GM12891 (cell line): Measurements from ENCODE around the gene PPIP5K1.
"Not testable (repeated sequence)": the region's sequence is repeated elsewhere in the genome, so short reads cannot be mapped to it uniquely, and the experiment has no call there.

ENCODE experiments used
- DNase-seq: peaks from one replicate; pipeline ENCODE4 v3.0.0; 2011; ENCODE audit warnings: low spot score; ENCODE audit not compliant: insufficient read length
- FAIRE-seq: peaks from 2 replicates; lab custom pipeline; 2011; peaks lifted over from hg19 to GRCh38; lab: Jason Lieb, UNC
- PAX5 ChIP-seq: IDR thresholded peaks from 2 replicates; pipeline ENCODE4 v1.6.1; 2011; ENCODE audit warnings: low read length, moderate library complexity, mild to moderate bottlenecking; ENCODE audit not compliant: insufficient read depth, severe bottlenecking
- POLR2A ChIP-seq: IDR thresholded peaks from 2 replicates; pipeline ENCODE4 v1.6.1; 2011; ENCODE audit warnings: low read depth, low read length, control low read depth
- POLR2AphosphoS5 ChIP-seq: IDR thresholded peaks from 2 replicates; pipeline ENCODE4 v1.6.1; 2011; ENCODE audit warnings: low read depth, low read length, control low read depth
- POU2F2 ChIP-seq: IDR thresholded peaks from 2 replicates; pipeline ENCODE4 v1.6.1; 2011; ENCODE audit warnings: low read depth, mild to moderate bottlenecking, control low read depth, low read length, moderate library complexity
- SPI1 ChIP-seq: IDR thresholded peaks from 2 replicates; pipeline ENCODE4 v1.6.1; 2011; ENCODE audit warnings: low read depth, low read length, control low read depth
- TAF1 ChIP-seq: IDR thresholded peaks from 2 replicates; pipeline ENCODE4 v1.6.1; 2011; ENCODE audit warnings: low read depth, low read length, control low read depth

The PPIP5K1 gene

GRCh38 chr15:43552986-43553385 lies 37.0 kb downstream of the PPIP5K1 start:
- FAIRE-seq = no peak
- TF ChIP-seq TAF1 (no peak), SPI1 (no peak), POLR2AphosphoS5 (no peak), POLR2A (no peak), POU2F2 (no peak), PAX5 (no peak)
- DNase-seq = no peak

- FAIRE-seq (no peak), DNase-seq (no peak)
- no peak for TF ChIP-seq POLR2AphosphoS5
- TF ChIP-seq TAF1 = no peak
- no peak for TF ChIP-seq SPI1
- no peak for TF ChIP-seq PAX5
- TF ChIP-seq POU2F2 = no peak
- no peak for TF ChIP-seq POLR2A
These were observed 37.8 kb downstream of the PPIP5K1 start for GRCh38 chr15:43552256-43552655.

DNA sequence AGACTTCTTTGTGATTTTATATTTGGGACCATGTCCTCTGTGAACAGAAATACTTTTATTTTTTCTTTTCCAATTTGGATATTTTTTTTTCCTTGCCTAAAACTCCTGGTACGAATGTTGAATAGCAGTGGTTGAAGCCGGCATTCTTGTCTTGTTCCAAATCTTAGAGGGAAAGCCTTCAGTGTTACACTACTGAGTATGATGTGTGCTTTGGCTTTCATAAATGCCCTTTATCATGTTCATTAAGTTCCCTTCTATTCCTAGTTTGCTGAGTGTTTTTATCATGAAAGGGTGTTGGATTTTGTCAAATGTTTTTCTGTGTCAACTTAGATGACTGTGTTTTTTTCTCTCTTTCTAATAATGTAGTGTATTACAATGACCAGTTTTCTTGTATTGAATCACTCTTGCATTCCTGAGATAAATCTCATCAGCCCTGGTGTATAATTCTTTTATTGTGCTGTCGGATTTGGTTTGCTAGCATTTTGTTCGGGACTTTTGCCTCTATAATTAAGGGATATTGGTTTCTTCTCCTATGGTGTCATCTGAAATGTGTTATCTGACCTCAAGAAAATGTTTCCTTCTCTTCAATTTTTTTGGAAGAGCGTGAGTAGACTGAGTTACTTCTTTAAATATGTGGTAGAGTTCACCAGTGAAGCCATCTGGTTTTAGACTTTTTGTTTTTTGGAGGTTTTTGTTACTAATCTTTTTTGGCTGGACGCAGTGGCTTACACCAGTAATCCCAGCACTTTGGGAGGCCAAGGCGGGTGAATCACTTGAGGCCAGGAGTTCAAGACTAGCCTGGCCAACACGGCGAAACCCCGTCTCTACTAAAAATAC lies 39.3 kb downstream of the PPIP5K1 start:
- no peak for FAIRE-seq
- no peak for TF ChIP-seq TAF1

DNA sequence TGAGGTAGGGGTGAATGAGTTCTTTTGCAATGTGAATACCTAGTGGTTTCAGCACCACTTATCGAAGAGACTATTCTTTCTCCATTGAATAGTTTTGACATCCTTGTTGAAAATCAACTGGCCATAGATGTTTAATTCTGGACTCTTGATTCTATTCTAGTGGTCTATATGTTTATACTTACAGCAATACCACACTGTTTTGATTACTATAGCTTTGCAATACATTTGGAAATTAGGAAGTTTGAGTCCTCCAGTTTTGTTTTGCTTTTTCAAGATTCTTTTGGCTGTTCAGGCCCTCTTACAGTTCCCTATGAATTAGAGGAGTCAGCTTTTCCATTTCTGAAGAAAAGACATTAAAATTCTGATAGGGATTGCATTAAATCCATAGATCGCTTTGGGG lies 42.5 kb downstream of the PPIP5K1 start:
- no peak for TF ChIP-seq POU2F2
- TF ChIP-seq PAX5 = no peak
- TF ChIP-seq POLR2A = no peak
- no peak for TF ChIP-seq POLR2AphosphoS5
- no peak for TF ChIP-seq SPI1
- TF ChIP-seq TAF1 = no peak
- DNase-seq (no peak), FAIRE-seq (no peak)

More for the DNA sequence above, 39.3 kb downstream of the PPIP5K1 start:
- DNase-seq = no peak

GRCh38 chr15:43545426-43545825 lies 44.6 kb downstream of the PPIP5K1 start:
- no peak for DNase-seq
- TF ChIP-seq POLR2A (no peak), POU2F2 (no peak), POLR2AphosphoS5 (no peak), SPI1 (no peak), PAX5 (no peak), TAF1 (no peak)
- no peak for FAIRE-seq

DNA sequence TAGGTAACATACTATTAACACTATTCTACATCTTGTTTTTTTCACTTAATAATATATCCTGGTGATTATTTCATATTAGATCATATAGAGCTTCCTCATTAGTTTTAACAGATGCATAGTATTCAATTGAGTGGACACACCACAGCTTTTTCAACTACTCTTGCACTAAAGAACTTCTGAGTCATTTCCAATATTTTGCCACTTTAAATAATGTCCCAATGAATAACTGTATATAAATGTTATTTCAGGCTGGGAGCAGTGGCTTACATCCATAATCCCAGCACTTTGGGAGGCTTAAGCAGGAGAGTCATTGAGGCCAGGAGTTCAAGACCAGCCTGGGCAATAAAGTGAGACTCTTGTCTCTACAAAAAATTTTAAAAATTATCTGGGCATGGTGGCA lies 45.7 kb downstream of the PPIP5K1 start:
- FAIRE-seq = no peak
- TF ChIP-seq POU2F2 = no peak
- no peak for TF ChIP-seq POLR2A
- TF ChIP-seq POLR2AphosphoS5 = no peak
- TF ChIP-seq TAF1 = no peak
- no peak for TF ChIP-seq SPI1
- no peak for TF ChIP-seq PAX5
- no peak for DNase-seq

GRCh38 chr15:43541785-43542184 lies 48.2 kb downstream of the PPIP5K1 start:
- TF ChIP-seq SPI1 (no peak), POLR2AphosphoS5 (no peak), POU2F2 (no peak), POLR2A (no peak), PAX5 (no peak), TAF1 (no peak)
- no peak for DNase-seq
- no peak for FAIRE-seq

GRCh38 chr15:43538091-43538490 lies 51.9 kb downstream of the PPIP5K1 start:
- FAIRE-seq (no peak), DNase-seq (no peak)
- TF ChIP-seq POLR2A (no peak), PAX5 (no peak), POU2F2 (no peak), TAF1 (no peak), SPI1 (no peak), POLR2AphosphoS5 (no peak)

DNA sequence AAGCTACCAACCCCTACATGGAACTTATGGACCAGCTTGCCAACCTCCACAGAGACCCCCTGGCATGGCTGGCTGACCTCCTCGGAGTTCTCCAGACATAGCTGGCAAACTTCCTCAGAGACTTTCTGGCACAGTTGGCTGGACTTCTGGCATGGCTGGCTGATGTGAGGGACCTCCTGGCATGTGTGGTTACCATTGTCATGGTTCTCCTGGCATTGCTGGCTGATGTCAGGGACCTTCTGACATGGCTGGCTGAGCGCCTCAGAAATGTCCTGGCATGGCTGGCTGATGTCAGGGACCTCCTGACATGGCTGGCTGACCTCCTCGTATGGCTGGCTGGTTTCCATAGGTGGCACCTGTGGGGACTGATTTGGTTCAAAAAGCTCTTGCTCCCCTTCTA lies 55.1 kb downstream of the PPIP5K1 start:
- DNase-seq = no peak
- TF ChIP-seq POLR2AphosphoS5 (no peak), PAX5 (no peak), TAF1 (no peak), POU2F2 (no peak)
- FAIRE-seq = no peak

DNA sequence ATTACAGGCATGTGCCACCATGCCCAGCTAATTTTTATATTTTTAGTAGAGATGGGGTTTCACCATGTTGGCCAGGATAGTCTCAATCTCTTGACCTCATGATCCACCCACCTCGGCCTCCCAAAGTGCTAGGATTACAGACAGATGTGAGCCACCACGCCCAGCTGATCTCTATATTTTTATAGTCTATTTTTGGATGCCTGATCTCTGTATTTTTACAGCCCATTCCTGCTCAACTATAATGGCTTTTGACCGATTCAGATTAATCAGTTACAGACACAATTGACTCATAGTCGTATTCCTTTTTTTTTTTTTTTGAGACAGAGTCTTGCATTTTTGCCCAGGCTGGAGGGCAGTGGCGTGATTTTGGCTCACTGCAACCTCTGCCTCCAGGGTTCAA lies 57.2 kb downstream of the PPIP5K1 start:
- not testable (repeated sequence) for DNase-seq

DNA sequence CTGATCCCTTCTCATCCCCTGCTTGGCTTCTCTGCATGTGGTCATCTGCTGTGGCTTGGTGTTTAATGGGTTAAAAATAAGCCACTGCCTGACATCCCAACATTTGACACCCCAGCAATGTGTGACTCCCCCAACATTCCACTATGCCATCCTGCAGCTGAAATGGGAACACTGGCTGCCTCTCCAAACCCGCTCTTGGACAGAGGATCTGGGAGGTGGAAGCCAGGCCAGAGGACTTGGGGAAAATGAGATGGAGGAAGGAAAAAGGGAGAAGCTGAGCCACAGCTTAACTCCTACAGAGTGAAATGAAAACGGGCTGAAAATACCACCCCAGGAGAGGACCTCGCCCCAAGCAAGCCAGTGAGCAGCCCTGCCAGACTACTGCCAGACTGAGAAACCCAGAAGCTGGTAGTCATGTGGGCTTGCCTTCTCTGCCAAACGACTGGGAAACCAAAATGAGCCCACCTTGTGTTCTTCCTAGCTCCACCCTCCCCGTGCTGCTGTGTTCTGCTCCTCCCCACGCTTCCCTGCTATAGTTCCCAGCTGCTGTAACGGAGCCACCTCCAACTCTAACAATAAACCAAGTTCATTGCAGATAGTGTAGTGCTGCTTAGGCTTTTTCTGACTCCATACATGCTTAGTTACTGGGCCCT lies 58.9 kb downstream of the PPIP5K1 start:
- FAIRE-seq = no peak
- DNase-seq = no peak
- TF ChIP-seq POLR2AphosphoS5 = no peak
- TF ChIP-seq POU2F2 = no peak
- TF ChIP-seq SPI1 = no peak
- TF ChIP-seq TAF1 = no peak
- no peak for TF ChIP-seq POLR2A
- no peak for TF ChIP-seq PAX5

More for the DNA sequence above, 57.2 kb downstream of the PPIP5K1 start:
- FAIRE-seq = not testable (repeated sequence)
